HPDE6-E6E7 (cell line): Measurements from ENCODE around the gene ABHD8.
A peak's percentile ranks its signal among the peaks of the same experiment; 100 is the strongest.

Experiments used
- DNase-seq: peaks from one replicate; pipeline ENCODE4 v3.0.0; 2011; ENCODE audit warnings: missing footprints; ENCODE audit errors: extremely low spot score

The ABHD8 gene

GRCh38 chr19:17333611-17334413, 30.6 kb upstream of the ABHD8 start:
- DNase-seq = peak; percentile 68

- DNase-seq = no peak
These were observed 29.7 kb upstream of the ABHD8 start for GRCh38 chr19:17332677-17333581.

GRCh38 chr19:17332360-17332676, 29.1 kb upstream of the ABHD8 start:
- no peak for DNase-seq

- no peak for DNase-seq
These were observed 27.9 kb upstream of the ABHD8 start for GRCh38 chr19:17331045-17331558.

- no peak for DNase-seq
These were observed 27.2 kb upstream of the ABHD8 start for GRCh38 chr19:17330262-17331044.

- DNase-seq = no peak
These were observed 26.4 kb upstream of the ABHD8 start for GRCh38 chr19:17329366-17330261.

GRCh38 chr19:17328517-17329365, 25.5 kb upstream of the ABHD8 start:
- no peak for DNase-seq

GRCh38 chr19:17327654-17328516, 24.7 kb upstream of the ABHD8 start:
- no peak for DNase-seq

GRCh38 chr19:17327068-17327653, 23.9 kb upstream of the ABHD8 start:
- no peak for DNase-seq

- DNase-seq = no peak
These were observed 23.4 kb upstream of the ABHD8 start for GRCh38 chr19:17326595-17326966.

GRCh38 chr19:17325881-17326594, 22.8 kb upstream of the ABHD8 start:
- no peak for DNase-seq

GRCh38 chr19:17325133-17325532, 21.9 kb upstream of the ABHD8 start:
- no peak for DNase-seq

GRCh38 chr19:17324357-17325114, 21.3 kb upstream of the ABHD8 start:
- DNase-seq = no peak

- no peak for DNase-seq
These were observed 20.7 kb upstream of the ABHD8 start for GRCh38 chr19:17323964-17324332.

GRCh38 chr19:17323300-17323963, 20.2 kb upstream of the ABHD8 start:
- DNase-seq = no peak

GRCh38 chr19:17322854-17323253, 19.6 kb upstream of the ABHD8 start:
- no peak for DNase-seq
